ENCODE measurements around the gene SARS2.
A peak's percentile ranks its signal among the peaks of the same experiment; 100 is the strongest.

The SARS2 gene

DNA sequence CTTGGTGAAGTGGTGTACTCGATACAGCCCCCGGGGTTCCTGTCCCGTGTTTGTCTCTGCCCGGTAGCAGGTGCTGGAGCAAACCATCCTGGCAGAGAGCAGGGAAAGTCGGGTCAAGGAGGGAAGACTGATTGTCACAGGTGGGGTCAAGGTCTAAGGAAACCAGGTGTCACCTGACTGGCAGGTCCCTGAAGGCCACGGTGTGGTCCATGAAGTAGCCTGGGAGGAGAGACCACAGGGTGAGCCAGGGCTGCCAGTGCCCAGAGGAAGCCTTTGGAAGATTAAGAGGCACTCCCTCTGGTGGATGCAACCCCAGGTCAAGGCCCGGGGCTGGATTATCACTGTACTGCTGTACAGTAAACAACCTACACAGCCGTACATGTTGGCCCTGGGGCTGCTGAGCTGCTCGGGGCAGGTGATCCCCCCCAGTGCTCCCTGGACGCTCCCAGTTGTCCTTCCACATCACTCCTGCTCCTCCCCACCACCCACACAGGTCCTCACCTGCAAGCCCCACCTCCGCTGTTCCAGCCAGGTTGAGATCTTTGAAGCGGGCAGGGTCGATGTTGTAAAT, 12.6 kb downstream of the SARS2 start:
- no peak for DNase-seq (ENCODE audit: low read depth)

DNA sequence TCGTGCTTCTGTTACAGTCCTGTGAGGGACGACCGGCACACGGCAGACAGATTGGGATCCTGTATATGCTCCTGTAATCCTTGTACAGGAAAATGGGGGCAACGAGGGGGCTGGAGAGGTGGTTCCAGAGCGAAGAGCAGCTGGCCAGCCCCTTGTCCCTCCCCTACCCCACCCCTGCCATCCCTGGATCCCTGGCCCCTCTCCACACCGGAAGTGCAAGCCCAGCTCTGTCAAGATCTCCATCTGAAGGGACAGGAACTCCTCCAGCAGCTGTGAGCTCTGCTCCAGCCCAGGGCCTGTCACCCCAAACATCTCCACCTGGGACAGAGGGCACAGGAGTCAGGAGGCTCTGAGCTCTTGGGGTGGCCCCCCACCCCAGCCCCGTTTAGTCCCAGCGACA, 13.0 kb downstream of the SARS2 start:
- no peak for DNase-seq (ENCODE audit: low read depth)

GRCh38 chr19:38915329-38916321, 14.9 kb downstream of the SARS2 start:
- DNase-seq (ENCODE audit: low read depth): no peak

DNA sequence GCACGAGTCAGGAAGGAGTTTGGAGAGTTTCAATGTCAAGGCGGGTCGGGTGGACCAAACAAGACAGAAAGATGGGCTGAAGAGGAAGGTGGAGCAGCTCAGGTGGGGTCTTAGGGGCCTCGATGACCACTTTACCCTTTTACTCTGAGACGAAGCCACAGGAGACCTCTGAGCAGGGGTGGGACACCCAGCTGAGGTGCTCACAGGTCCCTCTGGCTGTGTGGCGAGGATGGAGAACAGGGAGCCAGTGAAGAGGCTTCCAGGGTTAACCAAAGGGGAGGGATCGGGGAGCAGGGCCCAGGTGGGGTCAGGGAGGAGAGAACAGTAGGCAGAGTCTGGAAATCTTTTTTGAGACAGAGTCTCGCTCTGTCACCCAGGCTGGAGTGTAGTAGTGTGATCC, 16.6 kb downstream of the SARS2 start:
- no peak for DNase-seq (ENCODE audit: low read depth)

DNA sequence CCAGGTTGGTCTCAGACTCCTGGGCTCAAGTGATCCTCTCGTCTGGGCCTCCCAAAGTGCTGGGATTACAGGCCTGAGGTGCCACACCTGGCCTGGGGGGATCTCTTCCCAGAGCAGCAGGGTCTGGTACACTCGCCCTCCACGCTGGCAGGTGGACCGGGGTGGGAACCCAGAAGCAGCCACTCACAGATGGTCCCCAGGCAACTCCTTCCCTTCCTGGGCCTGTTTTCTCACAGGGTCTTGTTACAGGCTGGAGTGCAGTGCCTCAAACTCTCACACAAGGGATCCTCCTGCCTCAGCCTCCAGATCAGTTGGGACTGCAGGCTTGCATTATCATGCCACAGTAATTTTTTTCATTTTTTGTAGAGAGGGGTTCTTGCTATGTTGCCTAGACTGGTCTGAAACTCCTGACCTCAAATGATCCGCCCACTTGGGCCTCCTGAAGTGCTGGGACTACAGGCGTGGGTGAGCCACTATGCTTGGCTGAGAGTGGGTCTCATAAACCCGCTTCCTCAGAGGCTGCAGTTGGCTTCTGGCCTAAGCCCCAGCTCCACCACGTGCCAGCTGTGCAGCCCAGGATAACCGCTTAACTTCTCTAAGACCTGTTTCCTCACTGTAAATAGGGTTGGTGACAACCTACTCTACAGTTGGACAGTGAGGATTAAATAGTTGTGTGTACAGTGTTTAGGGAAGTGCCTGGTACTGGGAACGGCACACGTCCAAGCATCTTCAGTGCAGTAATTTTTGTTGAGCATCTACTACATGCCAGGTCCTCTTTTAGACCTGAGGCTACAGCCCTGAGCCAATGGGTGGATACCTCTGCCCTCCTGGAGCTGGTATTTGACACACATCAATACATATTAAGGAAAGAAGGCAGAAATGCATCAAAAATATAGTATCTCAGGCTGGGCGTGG, 17.7 kb downstream of the SARS2 start:
- DNase-seq (ENCODE audit: low read depth): no peak

- DNase-seq (ENCODE audit: low read depth): no peak
Observed at GRCh38 chr19:38911388-38912001, 19.1 kb downstream of the SARS2 start.

GRCh38 chr19:38910488-38910887, 20.1 kb downstream of the SARS2 start:
- DNase-seq (ENCODE audit: low read depth): no peak

DNA sequence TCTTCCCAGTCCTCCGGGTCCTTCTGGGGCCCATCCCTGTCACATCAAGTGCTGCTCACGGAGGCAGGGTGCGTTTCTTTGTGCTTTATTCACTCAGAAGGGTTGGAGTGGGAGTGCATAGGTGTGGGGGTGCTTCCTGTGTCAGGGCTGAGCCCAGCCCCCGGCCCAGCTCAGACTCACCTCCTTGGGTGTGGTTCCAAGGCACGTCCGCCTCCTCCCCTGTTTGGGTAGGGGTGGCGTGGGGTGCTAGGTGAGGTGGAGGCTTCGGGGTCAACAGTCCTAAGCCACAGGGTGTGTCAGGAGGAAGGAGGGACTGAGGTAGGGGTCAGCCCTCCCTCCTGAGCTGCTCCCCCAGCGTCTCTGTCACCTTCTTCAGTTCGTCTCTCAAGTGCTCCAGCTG, 21.7 kb downstream of the SARS2 start:
- DNase-seq (ENCODE audit: low read depth): no peak

DNA sequence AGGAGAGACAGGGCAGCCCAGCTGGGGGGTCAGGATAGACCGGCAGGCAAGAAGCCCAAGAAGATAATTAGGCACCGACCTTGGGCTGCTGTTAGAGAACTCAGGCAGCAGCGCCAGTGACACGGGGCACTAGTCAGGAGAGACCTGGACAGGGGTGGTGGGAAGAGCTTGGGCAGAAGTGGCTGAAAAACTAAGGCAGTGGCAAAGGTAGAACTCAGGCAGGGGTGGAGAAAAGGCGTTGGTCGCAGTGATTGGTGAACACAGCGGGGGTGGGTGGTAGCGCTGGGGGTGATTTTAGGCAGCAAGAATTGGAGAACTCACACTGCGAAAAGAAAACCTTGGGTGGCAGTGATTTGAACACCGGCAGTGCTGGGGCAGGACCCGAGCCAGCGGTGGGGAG, 22.9 kb downstream of the SARS2 start:
- no peak for DNase-seq (ENCODE audit: low read depth)

- no peak for DNase-seq (ENCODE audit: low read depth)
Observed at GRCh38 chr19:38907227-38907626, 23.3 kb downstream of the SARS2 start.

- DNase-seq (ENCODE audit: low read depth): no peak
Observed at GRCh38 chr19:38905620-38906019, 24.9 kb downstream of the SARS2 start.

DNA sequence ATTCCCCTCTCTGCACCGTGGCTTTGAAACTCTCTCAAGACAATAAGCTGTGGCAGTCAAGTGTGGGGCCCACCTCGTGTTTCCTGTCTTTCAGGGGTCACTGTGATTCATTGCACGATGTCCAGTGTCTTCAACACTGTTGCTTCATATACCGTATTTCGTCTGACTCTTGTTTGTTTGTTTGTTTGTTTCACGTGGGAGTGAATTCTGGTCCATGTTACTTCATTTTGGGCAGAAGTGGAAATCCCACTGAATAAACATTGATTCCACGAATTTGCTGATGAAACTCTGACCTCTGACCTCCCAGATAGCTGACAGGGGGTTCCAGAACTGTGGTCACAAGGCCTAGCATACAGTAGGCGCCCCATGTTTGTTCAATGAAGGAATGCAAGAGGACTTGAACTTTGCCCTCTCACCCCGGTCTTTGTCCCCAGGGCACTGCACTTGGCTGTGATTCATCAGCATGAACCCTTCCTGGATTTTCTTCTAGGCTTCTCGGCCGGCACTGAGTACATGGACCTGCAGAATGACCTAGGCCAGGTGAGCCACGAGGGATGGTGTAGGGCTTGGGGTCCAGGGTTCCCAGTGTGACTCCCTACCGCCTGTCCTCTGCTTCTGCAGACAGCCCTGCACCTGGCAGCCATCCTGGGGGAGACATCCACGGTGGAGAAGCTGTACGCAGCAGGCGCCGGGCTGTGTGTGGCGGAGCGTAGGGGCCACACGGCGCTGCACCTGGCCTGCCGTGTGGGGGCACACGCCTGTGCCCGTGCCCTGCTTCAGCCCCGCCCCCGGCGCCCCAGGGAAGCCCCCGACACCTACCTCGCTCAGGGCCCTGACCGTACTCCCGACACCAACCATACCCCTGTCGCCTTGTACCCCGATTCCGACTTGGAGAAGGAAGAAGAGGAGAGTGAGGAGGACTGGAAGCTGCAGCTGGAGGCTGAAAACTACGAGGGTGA, 25.7 kb downstream of the SARS2 start:
- DNase-seq (ENCODE audit: low read depth): no peak

- no peak for DNase-seq (ENCODE audit: low read depth)
Observed at GRCh38 chr19:38901683-38902082, 28.9 kb downstream of the SARS2 start.

DNA sequence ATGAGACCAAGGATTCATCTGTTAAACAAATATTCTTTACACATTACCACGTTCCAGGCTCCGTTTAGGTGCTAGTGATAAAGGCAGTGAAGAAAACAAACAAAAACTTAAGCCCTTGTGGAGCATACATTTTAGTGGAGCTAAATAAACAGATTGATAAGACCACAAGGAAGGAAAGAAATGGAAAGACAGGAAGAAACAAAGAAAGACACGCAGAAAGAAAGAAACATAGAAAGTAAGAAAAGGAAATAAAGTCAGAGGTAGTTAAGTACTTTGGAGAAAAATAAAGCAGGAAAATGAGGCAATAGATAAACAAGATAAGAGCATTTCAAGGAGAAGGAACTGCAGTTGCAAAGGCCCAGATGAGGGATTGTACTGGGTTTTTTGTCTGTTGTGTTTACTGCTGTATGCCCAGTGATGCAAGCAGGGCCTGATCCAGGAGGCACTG, 29.8 kb downstream of the SARS2 start:
- DNase-seq (ENCODE audit: low read depth): no peak

GRCh38 chr19:38900202-38900629, 30.3 kb downstream of the SARS2 start:
- no peak for DNase-seq (ENCODE audit: low read depth)

DNA sequence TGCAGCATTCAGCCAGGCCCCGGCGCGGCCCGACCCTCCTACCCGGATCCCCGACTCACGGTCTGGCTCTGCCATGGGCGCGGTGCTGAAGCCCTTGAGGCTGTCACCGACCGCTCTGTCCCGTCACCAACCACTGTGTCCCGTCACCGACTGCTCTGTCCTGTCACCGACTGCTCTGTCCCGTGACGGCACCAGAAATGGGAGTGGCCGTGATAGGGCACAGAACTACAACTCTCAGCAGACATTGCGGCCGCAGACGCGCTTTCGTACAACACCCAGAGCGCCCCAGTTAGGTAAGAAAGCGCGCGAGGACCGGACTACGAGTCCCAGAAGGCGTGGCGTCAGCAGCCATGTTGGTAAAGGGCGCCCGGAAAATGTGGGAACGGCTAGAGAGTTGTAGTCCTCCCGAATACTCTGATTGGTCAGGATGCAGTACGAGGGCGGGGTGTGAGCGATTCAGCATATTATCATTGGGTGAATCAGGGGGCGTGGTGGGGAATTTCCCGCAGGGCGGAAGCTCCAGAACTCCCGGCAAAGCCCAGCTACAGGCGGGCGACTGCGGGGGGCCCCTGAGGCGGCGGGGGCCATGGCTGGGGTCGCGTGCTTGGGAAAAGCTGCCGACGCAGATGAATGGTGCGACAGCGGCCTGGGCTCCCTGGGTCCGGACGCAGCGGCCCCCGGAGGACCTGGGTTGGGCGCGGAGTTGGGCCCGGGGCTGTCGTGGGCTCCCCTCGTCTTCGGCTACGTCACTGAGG, 30.9 kb downstream of the SARS2 start, which contains the start of the genes NFKBIB and SIRT2:
Gene NFKBIB, plus strand, starts transcription at position 523 of the 755 bp plus-strand sequence. Its CDS starts 64 bp downstream, at position 587.
Gene SIRT2, minus strand, starts transcription at position 172 of the 755 bp plus-strand sequence. Its CDS starts 97 bp downstream, at position 75.
- peak; percentile 94 for DNase-seq (ENCODE audit: low read depth)

DNA sequence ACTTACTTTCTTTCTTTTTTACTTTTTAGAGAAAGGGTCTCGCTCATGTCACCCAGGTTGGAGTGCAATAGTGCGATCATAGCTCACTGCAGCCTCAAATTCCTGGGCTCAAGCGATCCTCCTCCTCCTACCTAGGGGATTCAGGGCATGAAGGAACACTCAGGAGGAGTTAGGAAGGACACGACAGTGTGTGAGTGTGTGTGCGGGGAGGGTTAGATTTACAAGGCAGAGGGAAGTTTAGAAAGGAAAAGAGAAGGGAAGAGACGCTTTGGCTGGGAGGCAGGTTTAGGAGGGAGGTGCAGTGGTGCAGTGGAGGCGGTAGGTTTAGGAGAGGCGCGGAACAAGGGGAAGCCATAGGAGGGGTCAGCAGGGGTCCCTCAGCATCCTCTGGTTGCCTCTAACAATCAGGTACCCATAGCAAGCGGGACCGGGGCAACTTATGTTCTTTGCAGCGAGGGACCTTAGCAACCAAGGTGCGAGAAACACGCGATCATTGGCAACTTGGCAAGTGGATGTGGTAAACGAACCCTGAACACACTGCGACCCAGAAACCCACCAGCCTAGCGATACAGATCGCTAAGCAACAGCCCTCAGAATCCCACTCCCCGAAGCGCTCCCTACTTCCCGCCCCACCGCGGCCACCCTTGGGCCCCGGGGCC, 31.6 kb downstream of the SARS2 start:
- DNase-seq (ENCODE audit: low read depth): peak; percentile 7

DNA sequence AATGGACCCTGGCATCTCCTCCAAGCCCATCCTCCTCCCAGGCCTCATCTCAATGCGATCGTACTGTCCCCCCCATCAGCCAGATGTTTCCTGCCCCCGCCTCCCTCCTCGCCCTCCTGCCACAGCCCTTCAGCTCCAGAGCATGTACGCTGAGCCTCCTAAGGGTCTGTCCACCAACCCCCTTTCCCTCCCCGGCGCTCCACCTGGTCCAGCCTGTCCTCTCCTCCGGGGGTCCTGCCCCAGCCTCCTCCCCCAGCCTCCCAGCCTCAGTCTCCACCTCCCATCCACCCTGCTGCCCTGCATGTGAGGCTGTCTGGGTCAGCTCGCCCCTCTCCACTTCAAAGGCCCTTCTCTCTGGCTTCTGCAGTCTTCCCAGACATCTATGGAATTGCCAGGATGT, 35.6 kb downstream of the SARS2 start:
- no peak for DNase-seq (ENCODE audit: low read depth)

- no peak for DNase-seq (ENCODE audit: low read depth)
Observed at GRCh38 chr19:38893341-38893771, 37.2 kb downstream of the SARS2 start.

Measured in activated T-cell treated with anti-CD3 and anti-CD28 coated beads for 1 hour (primary cell).